K562 (cell line): ENCODE results near the gene TBX6. TPM values are rescaled to one million over a fixed set of nuclear protein-coding genes. Genes with fewer than 3 reads are reported as not detected.

Source experiments
- ZNF384 ChIP-seq: IDR thresholded peaks from 2 replicates; pipeline ENCODE4 v1.6.1; 2012; ENCODE audit warnings: low read depth, low read length, improper control_type of control experiment
- ZNF407 ChIP-seq: fragments of 450-650 bp; IDR thresholded peaks from 2 replicates; pipeline ENCODE4 v1.6.1; 2016; ENCODE audit warnings: low read depth
- ZNF77 ChIP-seq: fragments of 250-450 bp; sonication (Bioruptor Pico); IDR thresholded peaks from 2 replicates; pipeline ENCODE4 v1.5.0; 2020
- polyA plus RNA-seq, 8 experiments: library from polyadenylated mRNA; depleted of rRNA in 4 of 8; stranded (reverse) in 5 of 8; unstranded in 3 of 8; fragments of >200 nt; fragmentation: Nextera tagmentation in 2 of 8; fragmentation: Illumina TruSeq in 1 of 8; extraction: Ambion mirVana in 2 of 8; extraction: Trizol in 1 of 8; gene quantifications; 2 replicates each; pipeline versions ENCODE4 v1.2.1 to v1.2.3, GENCODE V29; 2011 to 2014; ENCODE audit warnings: inconsistent platforms in 1 of 8, missing spikeins in 1 of 8
- total RNA-seq, 7 experiments: library from RNA; depleted of rRNA in 6 of 7; stranded (reverse); fragments of >200 nt in 6 of 7; fragmentation: Illumina TruSeq in 2 of 7; extraction: Trizol in 2 of 7; gene quantifications; 2 replicates each; pipeline versions ENCODE4 v1.2.1 to v1.2.3, GENCODE V29; 2011 to 2021; ENCODE audit warnings: low replicate concordance in 1 of 7

TBX6 gene
- total and polyA plus RNA-seq, 9 of the 15 experiments (the other 6 are each of a cell fraction or from before 2014, with no cell fraction given), result 0.07 to 0.58 (median 0.11) TPM; not detected in 2

- TF ChIP-seq ZNF407, result no peak
- TF ChIP-seq ZNF77 (CRISPR knock-in tag), result no peak
- no peak for TF ChIP-seq ZNF384
Measured at GRCh38 chr16:30114411-30114810, 22.7 kb upstream of the TBX6 start (continued).
